HG03175 (cell line): ENCODE data around the gene BEAN1.
"Not testable (repeated sequence)": the region's sequence is repeated elsewhere in the genome, so short reads cannot be mapped to it uniquely, and the experiment has no call there.

Experiments
- ATAC-seq: cut with Tn5 transposase; IDR thresholded peaks from one replicate; pipeline ENCODE4 v1.9.1; 2021; ENCODE audit warnings: mild to moderate bottlenecking, moderate library complexity; ENCODE audit not compliant: unreplicated experiment

The BEAN1 gene

GRCh38 chr16:66497921-66498320 is 70.8 kb downstream of the BEAN1 start:
- not testable (repeated sequence) for ATAC-seq

GRCh38 chr16:66501563-66501962 is 74.5 kb downstream of the BEAN1 start:
- ATAC-seq: not testable (repeated sequence)

GRCh38 chr16:66502020-66502913 is 75.2 kb downstream of the BEAN1 start:
- ATAC-seq: no peak

GRCh38 chr16:66503030-66503429 is 75.9 kb downstream of the BEAN1 start:
- ATAC-seq: no peak

GRCh38 chr16:66503612-66504011 is 76.5 kb downstream of the BEAN1 start:
- no peak for ATAC-seq

GRCh38 chr16:66507731-66508239 is 80.7 kb downstream of the BEAN1 start:
- no peak for ATAC-seq

GRCh38 chr16:66508248-66508913 is 81.3 kb downstream of the BEAN1 start:
- ATAC-seq: peak; percentile 68

GRCh38 chr16:66508914-66509496 is 81.9 kb downstream of the BEAN1 start:
- ATAC-seq: no peak

- no peak for ATAC-seq
Observed at GRCh38 chr16:66509576-66509975, 82.5 kb downstream of the BEAN1 start.

- no peak for ATAC-seq
Observed at GRCh38 chr16:66510298-66510697, 83.2 kb downstream of the BEAN1 start.

- no peak for ATAC-seq
Observed at GRCh38 chr16:66510711-66511601, 83.9 kb downstream of the BEAN1 start.

- ATAC-seq: no peak
Observed at GRCh38 chr16:66511602-66512271, 84.6 kb downstream of the BEAN1 start.

- no peak for ATAC-seq
Observed at GRCh38 chr16:66512272-66513110, 85.4 kb downstream of the BEAN1 start.

- no peak for ATAC-seq
Observed at GRCh38 chr16:66513111-66513723, 86.1 kb downstream of the BEAN1 start.

- ATAC-seq: not testable (repeated sequence)
Observed at GRCh38 chr16:66514391-66514790, 87.3 kb downstream of the BEAN1 start.

- ATAC-seq: not testable (repeated sequence)
Observed at GRCh38 chr16:66514980-66515595, 88.0 kb downstream of the BEAN1 start.

GRCh38 chr16:66515596-66516508 is 88.8 kb downstream of the BEAN1 start:
- no peak for ATAC-seq
